Measurements from ENCODE around the gene PACRG. TPM values are rescaled to one million over a fixed set of nuclear protein-coding genes. Genes with fewer than 3 reads are reported as not detected.

The PACRG gene
- total and polyA plus RNA-seq, 2 of the 13 experiments (the other 11 are each of a cell fraction or from before 2014, with no cell fraction given) = 0.13 TPM; not detected in 1

DNA sequence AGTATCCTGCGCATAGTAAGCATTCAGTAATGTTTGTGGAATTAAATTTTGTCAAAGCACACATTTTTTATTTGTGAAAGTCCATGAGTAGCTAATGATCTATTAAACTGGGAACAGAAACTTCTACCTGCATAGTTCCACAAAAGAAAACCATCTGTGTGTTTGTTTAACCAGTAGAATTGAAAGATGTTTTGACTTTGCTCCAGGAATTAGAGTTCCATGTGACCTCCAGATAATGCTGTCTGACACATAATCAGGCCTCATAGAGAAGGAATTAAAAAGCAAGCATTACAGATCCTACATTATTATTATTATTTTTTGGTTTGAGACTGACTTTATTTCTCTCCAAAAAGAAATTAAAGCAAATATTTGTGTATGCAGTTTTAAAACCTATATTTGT, 126.5 kb downstream of the PACRG start:
- TF ChIP-seq, protein P1, sequence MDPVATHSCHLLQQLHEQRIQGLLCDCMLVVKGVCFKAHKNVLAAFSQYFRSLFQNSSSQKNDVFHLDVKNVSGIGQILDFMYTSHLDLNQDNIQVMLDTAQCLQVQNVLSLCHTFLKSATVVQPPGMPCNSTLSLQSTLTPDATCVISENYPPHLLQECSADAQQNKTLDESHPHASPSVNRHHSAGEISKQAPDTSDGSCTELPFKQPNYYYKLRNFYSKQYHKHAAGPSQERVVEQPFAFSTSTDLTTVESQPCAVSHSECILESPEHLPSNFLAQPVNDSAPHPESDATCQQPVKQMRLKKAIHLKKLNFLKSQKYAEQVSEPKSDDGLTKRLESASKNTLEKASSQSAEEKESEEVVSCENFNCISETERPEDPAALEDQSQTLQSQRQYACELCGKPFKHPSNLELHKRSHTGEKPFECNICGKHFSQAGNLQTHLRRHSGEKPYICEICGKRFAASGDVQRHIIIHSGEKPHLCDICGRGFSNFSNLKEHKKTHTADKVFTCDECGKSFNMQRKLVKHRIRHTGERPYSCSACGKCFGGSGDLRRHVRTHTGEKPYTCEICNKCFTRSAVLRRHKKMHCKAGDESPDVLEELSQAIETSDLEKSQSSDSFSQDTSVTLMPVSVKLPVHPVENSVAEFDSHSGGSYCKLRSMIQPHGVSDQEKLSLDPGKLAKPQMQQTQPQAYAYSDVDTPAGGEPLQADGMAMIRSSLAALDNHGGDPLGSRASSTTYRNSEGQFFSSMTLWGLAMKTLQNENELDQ (CRISPR knock-in tag; IDR thresholded peaks at IDR 0.05; ENCODE audit: borderline replicate concordance) = no peak
- TF ChIP-seq ZNF629 (CRISPR knock-in tag; conservative IDR thresholded peaks at IDR 0.05) (no peak), HIVEP1 (CRISPR knock-in tag; IDR thresholded peaks at IDR 0.05) (no peak), GATA4 (IDR thresholded peaks at IDR 0.05; ENCODE audit: borderline replicate concordance, low read depth) (no peak), NAIF1 (CRISPR knock-in tag; IDR thresholded peaks at IDR 0.05; ENCODE audit: borderline replicate concordance) (no peak)
- TF ChIP-seq, protein P2, sequence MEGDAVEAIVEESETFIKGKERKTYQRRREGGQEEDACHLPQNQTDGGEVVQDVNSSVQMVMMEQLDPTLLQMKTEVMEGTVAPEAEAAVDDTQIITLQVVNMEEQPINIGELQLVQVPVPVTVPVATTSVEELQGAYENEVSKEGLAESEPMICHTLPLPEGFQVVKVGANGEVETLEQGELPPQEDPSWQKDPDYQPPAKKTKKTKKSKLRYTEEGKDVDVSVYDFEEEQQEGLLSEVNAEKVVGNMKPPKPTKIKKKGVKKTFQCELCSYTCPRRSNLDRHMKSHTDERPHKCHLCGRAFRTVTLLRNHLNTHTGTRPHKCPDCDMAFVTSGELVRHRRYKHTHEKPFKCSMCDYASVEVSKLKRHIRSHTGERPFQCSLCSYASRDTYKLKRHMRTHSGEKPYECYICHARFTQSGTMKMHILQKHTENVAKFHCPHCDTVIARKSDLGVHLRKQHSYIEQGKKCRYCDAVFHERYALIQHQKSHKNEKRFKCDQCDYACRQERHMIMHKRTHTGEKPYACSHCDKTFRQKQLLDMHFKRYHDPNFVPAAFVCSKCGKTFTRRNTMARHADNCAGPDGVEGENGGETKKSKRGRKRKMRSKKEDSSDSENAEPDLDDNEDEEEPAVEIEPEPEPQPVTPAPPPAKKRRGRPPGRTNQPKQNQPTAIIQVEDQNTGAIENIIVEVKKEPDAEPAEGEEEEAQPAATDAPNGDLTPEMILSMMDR (CRISPR knock-in tag; IDR thresholded peaks at IDR 0.05) = no peak
- TF ChIP-seq, protein P3, sequence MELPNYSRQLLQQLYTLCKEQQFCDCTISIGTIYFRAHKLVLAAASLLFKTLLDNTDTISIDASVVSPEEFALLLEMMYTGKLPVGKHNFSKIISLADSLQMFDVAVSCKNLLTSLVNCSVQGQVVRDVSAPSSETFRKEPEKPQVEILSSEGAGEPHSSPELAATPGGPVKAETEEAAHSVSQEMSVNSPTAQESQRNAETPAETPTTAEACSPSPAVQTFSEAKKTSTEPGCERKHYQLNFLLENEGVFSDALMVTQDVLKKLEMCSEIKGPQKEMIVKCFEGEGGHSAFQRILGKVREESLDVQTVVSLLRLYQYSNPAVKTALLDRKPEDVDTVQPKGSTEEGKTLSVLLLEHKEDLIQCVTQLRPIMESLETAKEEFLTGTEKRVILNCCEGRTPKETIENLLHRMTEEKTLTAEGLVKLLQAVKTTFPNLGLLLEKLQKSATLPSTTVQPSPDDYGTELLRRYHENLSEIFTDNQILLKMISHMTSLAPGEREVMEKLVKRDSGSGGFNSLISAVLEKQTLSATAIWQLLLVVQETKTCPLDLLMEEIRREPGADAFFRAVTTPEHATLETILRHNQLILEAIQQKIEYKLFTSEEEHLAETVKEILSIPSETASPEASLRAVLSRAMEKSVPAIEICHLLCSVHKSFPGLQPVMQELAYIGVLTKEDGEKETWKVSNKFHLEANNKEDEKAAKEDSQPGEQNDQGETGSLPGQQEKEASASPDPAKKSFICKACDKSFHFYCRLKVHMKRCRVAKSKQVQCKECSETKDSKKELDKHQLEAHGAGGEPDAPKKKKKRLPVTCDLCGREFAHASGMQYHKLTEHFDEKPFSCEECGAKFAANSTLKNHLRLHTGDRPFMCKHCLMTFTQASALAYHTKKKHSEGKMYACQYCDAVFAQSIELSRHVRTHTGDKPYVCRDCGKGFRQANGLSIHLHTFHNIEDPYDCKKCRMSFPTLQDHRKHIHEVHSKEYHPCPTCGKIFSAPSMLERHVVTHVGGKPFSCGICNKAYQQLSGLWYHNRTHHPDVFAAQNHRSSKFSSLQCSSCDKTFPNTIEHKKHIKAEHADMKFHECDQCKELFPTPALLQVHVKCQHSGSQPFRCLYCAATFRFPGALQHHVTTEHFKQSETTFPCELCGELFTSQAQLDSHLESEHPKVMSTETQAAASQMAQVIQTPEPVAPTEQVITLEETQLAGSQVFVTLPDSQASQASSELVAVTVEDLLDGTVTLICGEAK (IDR thresholded peaks at IDR 0.05) = no peak
- TF ChIP-seq, protein P3 (CRISPR knock-in tag; IDR thresholded peaks at IDR 0.05) = no peak
- Histone ChIP-seq H3K4me3 (replicated peaks in 1 of 3; ENCODE audit: insufficient read depth in 1 of 3, low read depth in 2 of 3, low read length in 3 of 3) (no peak overlapping the region), H3K79me2 (ENCODE audit: insufficient read depth, low read length) (no peaks in the 10 kb centered on the region), H3K9me3 (ENCODE audit: low read length) (no peaks in the 10 kb centered on the region), H3K27me3 (ENCODE audit: control insufficient read depth in 1 of 2, insufficient read depth in 2 of 2, low read length in 2 of 2) (no peaks in the 10 kb centered on the region), H3K4me2 (ENCODE audit: low read depth, low read length) (no peak overlapping the region), H3K4me1 (ENCODE audit: insufficient read depth, low read length) (no peaks in the 10 kb centered on the region), H4K20me1 (ENCODE audit: insufficient read depth, low read length) (no peaks in the 10 kb centered on the region), H3K9ac (ENCODE audit: insufficient read depth, low read depth, low read length) (no peak overlapping the region), H2AFZ (ENCODE audit: low read length) (no peak overlapping the region), H3K36me3 (replicated peaks in 1 of 2; ENCODE audit: control insufficient read depth in 1 of 2, insufficient read depth in 2 of 2, low read length in 2 of 2) (no peaks in the 10 kb centered on the region), H3K27ac (ENCODE audit: extremely low read length, insufficient read depth, low read length) (no peak overlapping the region)
- 19% methylated on average over 1 of the region's 1 CpG for WGBS (ENCODE audit: low lambda C conversion rate)
- DNase-seq (ENCODE audit: low spot score) (no peak), ATAC-seq (no peak), FAIRE-seq (no peak)
- BruUV-seq (replicated peaks) = no TSS peak
- in situ Hi-C loops (cut with HindIII; ENCODE audit: extremely low pct_ligation_motif_present, low pct_unique_long_range_greater_than_20kb) = no loop called here
- intact Hi-C loops (cut with micrococcal nuclease; ENCODE audit: unreplicated experiment) = no loop called here
- ChIA-PET POLR2A (no interaction called here), CTCF (ENCODE audit: low intra/inter-chr PET ratio, low total read pairs) (no interaction called here)
